Retinal pigment epithelial cell (primary cell): Measurements from ENCODE around the gene MYB.
"Not testable (repeated sequence)": the region's sequence is repeated elsewhere in the genome, so short reads cannot be mapped to it uniquely, and the experiment has no call there.

Experiments used
- DNase-seq: peaks from one replicate; pipeline ENCODE4 v3.0.0-alpha.2; 2010; ENCODE audit warnings: low read depth
- H3K4me3 ChIP-seq: 2 replicates; pipeline ENCODE4 v1.5.1; 2011; ENCODE audit warnings: mild to moderate bottlenecking, low read length, control low read depth, moderate library complexity
- TF ChIP-seq, protein P1 (sequence below): conservative IDR thresholded peaks from 2 replicates; pipeline ENCODE4 v1.5.1; 2011; ENCODE audit warnings: low read depth, low read length, control low read depth, inconsistent platforms

MYB gene

DNA sequence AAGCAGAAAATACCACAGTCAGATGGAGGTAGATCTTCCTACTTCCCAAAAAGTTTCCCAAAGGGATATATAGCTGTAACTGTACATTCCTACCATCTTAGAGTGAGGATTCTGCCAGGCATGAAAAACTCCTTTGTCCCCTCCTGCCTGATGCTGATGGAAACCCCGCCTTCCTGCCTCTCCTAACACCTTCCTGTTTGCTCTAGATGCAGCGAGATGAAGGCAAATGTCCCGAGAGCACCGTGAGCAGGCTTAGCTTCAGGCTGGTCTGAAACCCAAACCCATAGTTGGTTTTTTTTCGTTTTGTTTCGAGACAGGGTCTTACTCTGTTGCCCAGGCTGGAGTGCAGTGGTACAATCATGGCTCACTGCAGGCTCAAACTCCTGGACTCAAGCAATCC is 55.6 kb downstream of the MYB start:
- DNase-seq = no peak
- H3K4me3 ChIP-seq = no peak overlapping the region
- TF ChIP-seq, protein P1, sequence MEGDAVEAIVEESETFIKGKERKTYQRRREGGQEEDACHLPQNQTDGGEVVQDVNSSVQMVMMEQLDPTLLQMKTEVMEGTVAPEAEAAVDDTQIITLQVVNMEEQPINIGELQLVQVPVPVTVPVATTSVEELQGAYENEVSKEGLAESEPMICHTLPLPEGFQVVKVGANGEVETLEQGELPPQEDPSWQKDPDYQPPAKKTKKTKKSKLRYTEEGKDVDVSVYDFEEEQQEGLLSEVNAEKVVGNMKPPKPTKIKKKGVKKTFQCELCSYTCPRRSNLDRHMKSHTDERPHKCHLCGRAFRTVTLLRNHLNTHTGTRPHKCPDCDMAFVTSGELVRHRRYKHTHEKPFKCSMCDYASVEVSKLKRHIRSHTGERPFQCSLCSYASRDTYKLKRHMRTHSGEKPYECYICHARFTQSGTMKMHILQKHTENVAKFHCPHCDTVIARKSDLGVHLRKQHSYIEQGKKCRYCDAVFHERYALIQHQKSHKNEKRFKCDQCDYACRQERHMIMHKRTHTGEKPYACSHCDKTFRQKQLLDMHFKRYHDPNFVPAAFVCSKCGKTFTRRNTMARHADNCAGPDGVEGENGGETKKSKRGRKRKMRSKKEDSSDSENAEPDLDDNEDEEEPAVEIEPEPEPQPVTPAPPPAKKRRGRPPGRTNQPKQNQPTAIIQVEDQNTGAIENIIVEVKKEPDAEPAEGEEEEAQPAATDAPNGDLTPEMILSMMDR = no peak

DNA sequence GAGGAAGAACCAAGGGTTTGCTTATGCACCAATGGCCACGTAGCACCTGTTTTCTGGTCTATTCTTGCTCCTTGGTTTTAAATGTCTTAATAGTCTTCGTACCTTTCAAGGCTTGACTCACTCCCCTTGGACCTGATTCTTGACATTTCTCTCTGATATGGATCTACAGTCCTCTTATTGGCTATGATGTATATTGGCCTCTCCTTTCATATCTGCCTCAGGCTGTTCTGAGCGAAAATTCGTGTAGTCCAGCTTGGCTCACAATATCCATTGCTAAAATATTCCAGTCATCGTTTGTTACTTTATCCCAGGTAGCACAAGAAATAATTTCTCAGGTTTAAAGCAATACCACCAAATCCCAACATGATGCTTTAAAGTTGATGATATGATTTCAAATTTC is 59.6 kb downstream of the MYB start:
- TF ChIP-seq, protein P1 = no peak
- H3K4me3 ChIP-seq = no peak overlapping the region
- DNase-seq = no peak

DNA sequence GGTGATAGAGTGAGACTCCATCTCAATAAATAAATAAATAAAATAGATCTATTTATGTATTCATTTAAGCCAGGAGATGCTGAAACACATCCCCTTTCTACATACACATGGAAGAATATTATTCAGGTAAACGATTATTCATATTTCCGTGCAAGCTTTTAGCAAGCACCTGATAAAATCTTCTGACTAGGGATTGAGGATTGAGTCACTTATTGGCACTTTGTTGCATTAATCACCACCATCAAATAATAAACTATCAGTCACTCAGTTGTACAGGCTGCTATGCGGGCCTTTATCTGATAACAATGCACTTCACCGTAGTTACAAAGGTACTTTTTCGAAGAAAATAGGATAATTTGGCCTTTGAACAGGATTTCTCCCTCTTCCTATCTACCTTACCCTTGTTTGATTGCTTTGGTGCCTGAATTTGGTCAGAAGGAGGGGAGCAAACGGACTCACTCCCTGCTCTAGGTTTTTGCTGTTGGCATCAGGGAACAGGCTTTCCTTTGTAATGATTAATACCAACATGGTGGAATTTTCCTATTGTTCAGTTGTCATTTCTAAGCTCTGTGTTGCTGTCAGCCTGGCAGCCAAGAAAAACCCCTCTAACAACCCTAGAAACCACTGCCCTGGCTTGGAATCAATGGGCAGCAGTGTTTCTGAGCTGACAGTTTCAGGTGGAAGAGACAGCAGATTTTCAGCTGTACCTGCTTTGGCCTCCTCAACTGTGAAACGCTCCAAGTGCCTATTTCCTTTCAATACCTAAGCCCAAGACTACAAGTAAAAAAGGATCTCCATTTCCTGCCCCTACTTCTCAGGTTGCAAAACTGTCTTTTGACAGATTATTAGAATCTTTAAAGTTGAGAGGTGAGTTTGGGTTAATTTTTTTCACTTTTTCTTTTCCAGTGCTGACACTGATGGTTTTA is 63.0 kb downstream of the MYB start:
- TF ChIP-seq, protein P1 = no peak
- H3K4me3 ChIP-seq = no peak overlapping the region
- DNase-seq = no peak

DNA sequence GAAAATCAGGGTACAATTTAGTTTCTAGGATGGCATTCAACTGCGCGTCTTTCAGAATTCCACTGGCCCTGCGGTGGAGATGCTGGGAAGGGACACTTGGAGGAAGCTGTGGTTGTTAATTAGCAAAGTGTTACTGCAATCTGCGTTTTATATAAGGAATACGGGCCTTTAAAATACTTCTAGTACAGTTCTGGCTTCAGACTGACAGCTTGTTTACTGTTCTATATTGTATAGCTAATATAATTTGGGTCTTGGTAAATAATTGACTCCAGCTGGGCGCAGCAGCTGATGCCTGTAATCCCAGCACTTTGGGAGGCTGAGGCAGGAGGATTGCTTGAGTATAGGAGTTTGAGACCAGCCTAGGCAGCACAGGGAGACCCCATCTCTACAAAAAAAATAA is 63.7 kb downstream of the MYB start:
- no peak overlapping the region for H3K4me3 ChIP-seq
- DNase-seq = no peak
- TF ChIP-seq, protein P1 = no peak

DNA sequence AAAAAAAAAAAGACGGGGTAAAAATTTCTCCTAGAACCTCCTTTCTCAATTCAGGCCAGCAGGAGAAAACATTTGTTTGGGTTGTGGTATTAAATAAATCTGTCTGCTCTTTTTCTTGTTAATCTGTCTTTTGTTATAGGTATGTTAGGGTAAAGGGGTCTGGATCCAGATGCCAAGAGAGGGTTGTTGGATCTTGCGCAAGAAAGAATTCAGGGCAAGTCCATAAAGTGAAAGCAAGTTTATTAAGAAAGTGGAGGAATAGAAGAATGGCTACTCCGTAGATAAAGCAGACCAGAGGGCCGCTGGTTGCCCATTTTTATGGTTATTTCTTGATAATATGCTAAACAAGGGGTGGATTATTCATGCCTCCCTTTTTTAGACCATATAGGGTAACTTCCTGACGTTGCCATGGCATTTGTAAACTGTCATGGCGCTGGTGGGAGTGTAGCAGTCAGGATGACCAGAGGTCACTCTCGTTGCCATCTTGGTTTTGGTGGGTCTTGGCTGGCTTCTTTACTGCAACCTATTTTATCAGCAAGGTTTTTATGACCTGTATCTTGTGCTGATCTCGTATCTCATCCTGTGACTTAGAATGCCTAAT is 65.4 kb downstream of the MYB start:
- H3K4me3 ChIP-seq, DNase-seq: not testable (repeated sequence)

DNA sequence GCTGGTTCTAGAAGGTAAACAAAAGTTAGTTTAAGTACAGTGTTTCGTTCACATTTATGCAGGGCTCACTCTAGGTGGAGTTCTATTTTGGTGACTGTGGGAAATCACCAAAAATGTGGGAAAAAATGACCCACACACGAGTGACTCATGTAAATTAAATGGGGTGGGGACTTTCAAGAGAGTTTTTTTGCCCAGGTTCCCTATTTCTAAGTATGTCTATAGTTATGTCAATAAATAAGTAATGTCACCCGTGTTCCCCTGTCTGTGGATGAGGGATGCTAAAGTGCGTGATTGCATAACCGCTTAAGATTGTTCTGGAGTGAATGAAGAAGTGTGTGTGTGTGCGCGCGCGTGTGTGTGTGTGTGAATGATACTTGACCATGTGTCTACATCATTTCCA is 69.1 kb downstream of the MYB start:
- no peak overlapping the region for H3K4me3 ChIP-seq
- DNase-seq = no peak
- TF ChIP-seq, protein P1 = no peak

DNA sequence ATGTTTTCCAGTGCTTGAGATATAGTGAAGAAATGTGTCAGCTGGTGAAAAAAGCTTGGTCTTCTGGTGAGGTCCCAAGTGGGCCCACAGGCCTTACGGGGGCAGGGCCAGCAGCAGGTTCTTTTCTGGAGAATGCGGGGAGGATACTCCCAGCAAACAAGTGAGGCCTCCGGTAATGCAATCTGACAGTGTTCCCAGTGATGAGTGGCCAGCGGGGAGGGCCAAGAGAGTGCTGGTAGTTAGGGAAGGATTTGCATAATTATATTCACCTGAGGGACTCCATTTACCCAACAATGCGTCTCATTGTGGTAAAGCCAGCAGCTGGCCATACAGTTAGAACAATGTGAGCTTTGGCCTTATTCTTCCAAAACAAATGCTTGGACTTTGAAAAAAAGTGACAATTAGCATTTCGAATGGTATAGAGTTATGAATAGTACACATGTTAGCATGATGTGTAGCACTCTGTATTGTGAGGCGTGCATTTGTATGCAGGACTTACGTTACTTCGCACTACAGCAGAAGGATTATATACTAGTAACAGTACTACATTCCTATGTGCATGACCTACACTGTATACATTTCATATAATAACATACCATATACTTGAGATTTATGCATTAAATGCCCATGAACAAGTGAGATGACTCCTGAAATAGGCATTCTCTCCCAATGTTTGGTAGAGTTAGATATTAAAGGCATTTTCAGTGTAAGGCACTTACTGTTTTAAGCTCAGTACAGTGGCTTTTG is 69.8 kb downstream of the MYB start:
- TF ChIP-seq, protein P1 = no peak
- H3K4me3 ChIP-seq = no peak overlapping the region
- no peak for DNase-seq
